Parathyroid adenoma (tissue), 2 donors: ENCODE results near the gene CPEB3.

ENCODE experiments used
- H2AFZ ChIP-seq: fragments of 300-600 bp; sonication (generic); one replicate; pipeline ENCODE4 v1.7.0; 2017; ENCODE audit warnings: antibody characterized with exemption, mild to moderate bottlenecking
- H3K27ac ChIP-seq: fragments of 300-600 bp; sonication (generic); one replicate; pipeline ENCODE4 v1.7.0; 2017
- H3K27me3 ChIP-seq: fragments of 300-600 bp; sonication (generic); one replicate; pipeline ENCODE4 v1.7.0; 2017; ENCODE audit warnings: low read length; ENCODE audit not compliant: control insufficient read depth, insufficient read depth
- H3K36me3 ChIP-seq: fragments of 300-600 bp; sonication (generic); one replicate; pipeline ENCODE4 v1.7.0; 2017; ENCODE audit warnings: low read length; ENCODE audit not compliant: control insufficient read depth, insufficient read depth
- H3K4me1 ChIP-seq: fragments of 300-600 bp; sonication (generic); one replicate; pipeline ENCODE4 v1.7.0; 2017; ENCODE audit warnings: control low read depth
- H3K4me2 ChIP-seq: fragments of 300-600 bp; sonication (generic); one replicate; pipeline ENCODE4 v1.7.0; 2017; ENCODE audit warnings: low read length
- H3K4me3 ChIP-seq: fragments of 300-600 bp; sonication (generic); one replicate; pipeline ENCODE4 v1.7.0; 2017; ENCODE audit warnings: low read depth, low read length
- H3K79me2 ChIP-seq: fragments of 300-600 bp; sonication (generic); one replicate; pipeline ENCODE4 v1.7.0; 2017; ENCODE audit warnings: control low read depth
- H3K9ac ChIP-seq: fragments of 300-600 bp; sonication (generic); one replicate; pipeline ENCODE4 v1.7.0; 2017; ENCODE audit warnings: mild to moderate bottlenecking
- H3K9me3 ChIP-seq: fragments of 300-600 bp; sonication (generic); one replicate; pipeline ENCODE4 v1.7.0; 2017; ENCODE audit warnings: low read length; ENCODE audit not compliant: control insufficient read depth
- CTCF ChIP-seq: fragments of 300-600 bp; sonication (generic); IDR thresholded peaks from one replicate; pipeline ENCODE4 v1.7.0; 2017; ENCODE audit warnings: antibody characterized with exemption, mild to moderate bottlenecking
- donor health status: primary hyperparathyroidism.

The CPEB3 gene

GRCh38 chr10:92001581-92001980 is 289.3 kb downstream of the CPEB3 start:
- Histone ChIP-seq H3K27me3 (no peaks in the 10 kb centered on the region), H3K4me1 (no peaks in the 10 kb centered on the region), H3K36me3 (no peaks in the 10 kb centered on the region), H3K9ac (no peak overlapping the region), H3K79me2 (no peaks in the 10 kb centered on the region), H3K4me3 (no peak overlapping the region), H3K9me3 (no peaks in the 10 kb centered on the region), H2AFZ (no peak overlapping the region), H3K27ac (no peak overlapping the region), H3K4me2 (no peak overlapping the region)
- no peak for TF ChIP-seq CTCF
